ENCODE data around the gene GAGE10.
"Not testable (repeated sequence)": the region's sequence is repeated elsewhere in the genome, so short reads cannot be mapped to it uniquely, and the experiment has no call there.

Gene GAGE10

GRCh38 chrX:49330421-49330820 lies 27.0 kb downstream of the GAGE10 start:
- not testable (repeated sequence) for DNase-seq (ENCODE audit: low spot score)

- DNase-seq (ENCODE audit: low spot score), result not testable (repeated sequence)
Measured at GRCh38 chrX:49331282-49331681, 27.8 kb downstream of the GAGE10 start, which contains the start of gene GAGE13. Gene GAGE13 (plus strand): TSS chrX:49331582. CDS start chrX:49332738, 1,156 bp downstream.

GRCh38 chrX:49331841-49332240 lies 28.4 kb downstream of the GAGE10 start:
- not testable (repeated sequence) for DNase-seq (ENCODE audit: low spot score)

- DNase-seq (ENCODE audit: low spot score), result not testable (repeated sequence)
Measured at GRCh38 chrX:49341449-49341848, 38.0 kb downstream of the GAGE10 start.

- not testable (repeated sequence) for DNase-seq (ENCODE audit: low spot score)
Measured at GRCh38 chrX:49344496-49345175, 41.2 kb downstream of the GAGE10 start.

GRCh38 chrX:49345402-49345801 lies 42.0 kb downstream of the GAGE10 start:
- DNase-seq (ENCODE audit: low spot score), result not testable (repeated sequence)

- DNase-seq (ENCODE audit: low spot score), result not testable (repeated sequence)
Measured at GRCh38 chrX:49346150-49346549, 42.7 kb downstream of the GAGE10 start.
